BE2C (cell line): Measurements from ENCODE around the gene EBPL.

ENCODE experiments used
- DNase-seq: peaks from one replicate; pipeline ENCODE4 v3.0.0-alpha.2; 2020
- H3K27me3 ChIP-seq: fragments of 250-450 bp; sonication (Bioruptor Pico); 2 replicates; pipeline ENCODE4 v1.5.1; 2020; ENCODE audit warnings: mild to moderate bottlenecking
- H3K36me3 ChIP-seq: fragments of 250-450 bp; sonication (Bioruptor Pico); 2 replicates; pipeline ENCODE4 v1.5.1; 2020; ENCODE audit warnings: mild to moderate bottlenecking
- H3K4me1 ChIP-seq: fragments of 250-450 bp; sonication (Bioruptor Pico); 2 replicates; pipeline ENCODE4 v1.5.1; 2020
- H3K4me3 ChIP-seq: 2 replicates; pipeline ENCODE4 v1.5.1; 2011; ENCODE audit warnings: low read depth, low read length
- H3K9me3 ChIP-seq: fragments of 250-450 bp; sonication (Bioruptor Pico); 2 replicates; pipeline ENCODE4 v1.5.1; 2020
- CTCF ChIP-seq: IDR thresholded peaks from 2 replicates; pipeline ENCODE4 v1.5.1; 2012; ENCODE audit warnings: mild to moderate bottlenecking, low read depth, low read length

The EBPL gene

GRCh38 chr13:49679246-49679645 lies 12.0 kb downstream of the EBPL start:
- peaks cover 4% of the 10 kb centered on the region; the same call in 1 of the 2 replicates for H3K9me3 ChIP-seq
- H3K36me3 ChIP-seq, result peaks cover 29% of the 10 kb centered on the region
- no peak overlapping the region for H3K4me3 ChIP-seq
- no peak for DNase-seq
- H3K4me1 ChIP-seq, result no peaks in the 10 kb centered on the region
- TF ChIP-seq CTCF, result no peak
- no peaks in the 10 kb centered on the region for H3K27me3 ChIP-seq

GRCh38 chr13:49678191-49678914 lies 12.9 kb downstream of the EBPL start:
- Histone ChIP-seq H3K9me3 (peaks cover 4% of the 10 kb centered on the region; the same call in 1 of the 2 replicates), H3K4me3 (no peak overlapping the region), H3K36me3 (peaks cover 29% of the 10 kb centered on the region), H3K27me3 (no peaks in the 10 kb centered on the region), H3K4me1 (no peaks in the 10 kb centered on the region)
- no peak for DNase-seq
- no peak for TF ChIP-seq CTCF

GRCh38 chr13:49676581-49677298 lies 14.5 kb downstream of the EBPL start:
- Histone ChIP-seq H3K4me1 (no peaks in the 10 kb centered on the region), H3K9me3 (peaks cover 4% of the 10 kb centered on the region; the same call in 1 of the 2 replicates), H3K4me3 (no peak overlapping the region), H3K36me3 (peaks cover 29% of the 10 kb centered on the region), H3K27me3 (no peaks in the 10 kb centered on the region)
- TF ChIP-seq CTCF, result no peak
- DNase-seq, result no peak

GRCh38 chr13:49670828-49671227 lies 20.5 kb downstream of the EBPL start:
- no peak overlapping the region for H3K4me3 ChIP-seq
- TF ChIP-seq CTCF, result no peak
- H3K36me3 ChIP-seq, result peaks cover 25% of the 10 kb centered on the region
- no peaks in the 10 kb centered on the region for H3K9me3 ChIP-seq
- H3K4me1 ChIP-seq, result no peaks in the 10 kb centered on the region; the same call in 1 of the 2 replicates
- no peak for DNase-seq
- H3K27me3 ChIP-seq, result no peaks in the 10 kb centered on the region

- Histone ChIP-seq H3K36me3 (peaks cover 20% of the 10 kb centered on the region), H3K9me3 (no peaks in the 10 kb centered on the region), H3K4me1 (no peaks in the 10 kb centered on the region; the same call in 1 of the 2 replicates), H3K4me3 (no peak overlapping the region), H3K27me3 (no peaks in the 10 kb centered on the region)
- TF ChIP-seq CTCF, result peak; percentile 78
- DNase-seq, result peak; percentile 70
These were observed 21.5 kb downstream of the EBPL start for GRCh38 chr13:49669735-49670309.
